ENCODE measurements around the gene CNBP. TPM values are rescaled to one million over a fixed set of nuclear protein-coding genes. Genes with fewer than 3 reads are reported as not detected.

The CNBP gene
- total and polyA plus RNA-seq, 10 of the 15 experiments (the other 5 are each of a cell fraction or from before 2014, with no cell fraction given), result 300 to 719 (median 439) TPM

GRCh38 chr3:129226374-129226773, 42.7 kb upstream of the CNBP start (continued):
- TF ChIP-seq MLLT1 (IDR thresholded peaks at IDR 0.05), result no peak
- TF ChIP-seq PBX3 (IDR thresholded peaks at IDR 0.05; ENCODE audit: insufficient replicate concordance, low read depth, low read length), result no peak
- no peak for TF ChIP-seq SIN3A (IDR thresholded peaks at IDR 0.05; ENCODE audit: low read depth, low read length)
- TF ChIP-seq IRF4 (IDR thresholded peaks at IDR 0.05; ENCODE audit: low read depth, low read length), result no peak
- no peak for TF ChIP-seq HSF1 (IDR thresholded peaks at IDR 0.05; ENCODE audit: low read depth, low read length)
- no peak for TF ChIP-seq MAX (IDR thresholded peaks at IDR 0.05; ENCODE audit: low read depth, low read length)
- TF ChIP-seq USF2 (IDR thresholded peaks at IDR 0.05; ENCODE audit: borderline replicate concordance, low read depth, low read length), result no peak

Data from GM12878 (cell line).